HG03039 (cell line): Measurements from ENCODE around the gene CIRBP.

Source experiments
- ATAC-seq: cut with Tn5 transposase; IDR thresholded peaks from one replicate; pipeline ENCODE4 v1.9.1; 2021; ENCODE audit warnings: mild to moderate bottlenecking, moderate library complexity; ENCODE audit not compliant: unreplicated experiment

Gene CIRBP

DNA sequence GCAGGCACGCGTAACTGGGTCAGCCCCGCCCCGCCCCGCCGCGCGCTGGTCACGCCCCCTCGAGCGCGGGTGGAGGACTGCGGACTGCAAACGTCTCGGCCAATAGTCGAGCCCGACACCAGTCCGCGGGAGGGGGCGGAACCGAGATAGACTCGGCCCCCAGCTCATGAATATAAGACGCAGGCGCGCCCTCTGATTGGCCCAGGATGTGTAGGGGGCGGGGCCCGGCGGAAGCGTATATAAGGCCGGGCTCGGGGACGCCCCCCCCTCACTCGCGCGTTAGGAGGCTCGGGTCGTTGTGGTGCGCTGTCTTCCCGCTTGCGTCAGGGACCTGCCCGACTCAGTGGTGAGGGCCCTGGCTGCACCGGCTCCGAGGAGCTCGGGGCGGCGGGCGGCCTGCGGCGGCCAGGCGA is at the start of gene CIRBP:
Gene CIRBP, plus strand, starts transcription at position 268 of the 413 bp plus-strand sequence. CDS start 1,602 bp downstream, outside the sequence.
- ATAC-seq: peak; percentile 54

DNA sequence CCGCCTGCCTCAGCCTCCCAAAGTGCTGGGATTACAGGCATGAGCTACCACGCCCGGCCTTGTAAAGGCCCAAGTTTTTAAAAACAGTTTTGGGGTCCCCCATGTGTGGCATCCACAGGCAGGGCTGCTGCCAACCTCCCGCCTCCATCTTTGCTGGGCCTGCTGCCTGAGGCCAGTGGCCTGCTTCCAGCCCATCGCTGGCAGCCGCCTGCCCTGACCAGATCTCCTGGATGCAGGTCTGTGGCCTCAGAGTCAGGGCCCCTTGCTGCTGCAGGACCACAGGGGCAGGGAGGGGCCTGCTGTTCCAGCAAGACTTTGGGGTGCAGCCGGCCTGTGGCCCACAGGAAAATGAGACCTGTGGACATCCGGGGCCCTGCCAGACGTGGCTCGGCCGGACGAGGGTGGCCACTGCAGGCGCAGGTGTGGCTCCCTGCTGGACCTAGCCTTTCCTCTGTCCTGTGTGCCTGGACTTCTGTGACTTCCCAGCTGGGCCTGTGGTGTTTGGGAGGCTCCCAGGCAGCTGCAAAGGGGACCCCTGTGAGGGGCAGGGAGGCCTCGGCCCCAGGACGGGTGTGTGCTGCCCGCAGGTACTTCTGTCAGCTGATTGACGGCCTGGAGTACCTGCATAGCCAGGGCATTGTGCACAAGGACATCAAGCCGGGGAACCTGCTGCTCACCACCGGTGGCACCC is 49.2 kb upstream of the CIRBP start:
- no peak for ATAC-seq

DNA sequence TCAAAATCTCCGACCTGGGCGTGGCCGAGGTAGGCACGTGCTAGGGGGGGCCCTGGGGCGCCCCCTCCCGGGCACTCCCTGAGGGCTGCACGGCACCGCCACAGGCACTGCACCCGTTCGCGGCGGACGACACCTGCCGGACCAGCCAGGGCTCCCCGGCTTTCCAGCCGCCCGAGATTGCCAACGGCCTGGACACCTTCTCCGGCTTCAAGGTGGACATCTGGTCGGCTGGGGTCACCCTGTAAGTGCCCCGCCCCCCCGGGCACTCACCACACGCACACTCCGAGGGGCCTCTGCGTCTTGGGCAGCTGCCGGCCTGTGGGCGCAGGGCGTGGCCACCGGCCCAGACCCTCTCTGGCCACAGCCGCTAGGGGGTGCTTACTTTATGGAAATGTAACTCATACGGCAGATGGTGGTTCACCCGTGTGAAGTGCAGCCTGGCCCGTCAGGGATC is 48.6 kb upstream of the CIRBP start:
- no peak for ATAC-seq

DNA sequence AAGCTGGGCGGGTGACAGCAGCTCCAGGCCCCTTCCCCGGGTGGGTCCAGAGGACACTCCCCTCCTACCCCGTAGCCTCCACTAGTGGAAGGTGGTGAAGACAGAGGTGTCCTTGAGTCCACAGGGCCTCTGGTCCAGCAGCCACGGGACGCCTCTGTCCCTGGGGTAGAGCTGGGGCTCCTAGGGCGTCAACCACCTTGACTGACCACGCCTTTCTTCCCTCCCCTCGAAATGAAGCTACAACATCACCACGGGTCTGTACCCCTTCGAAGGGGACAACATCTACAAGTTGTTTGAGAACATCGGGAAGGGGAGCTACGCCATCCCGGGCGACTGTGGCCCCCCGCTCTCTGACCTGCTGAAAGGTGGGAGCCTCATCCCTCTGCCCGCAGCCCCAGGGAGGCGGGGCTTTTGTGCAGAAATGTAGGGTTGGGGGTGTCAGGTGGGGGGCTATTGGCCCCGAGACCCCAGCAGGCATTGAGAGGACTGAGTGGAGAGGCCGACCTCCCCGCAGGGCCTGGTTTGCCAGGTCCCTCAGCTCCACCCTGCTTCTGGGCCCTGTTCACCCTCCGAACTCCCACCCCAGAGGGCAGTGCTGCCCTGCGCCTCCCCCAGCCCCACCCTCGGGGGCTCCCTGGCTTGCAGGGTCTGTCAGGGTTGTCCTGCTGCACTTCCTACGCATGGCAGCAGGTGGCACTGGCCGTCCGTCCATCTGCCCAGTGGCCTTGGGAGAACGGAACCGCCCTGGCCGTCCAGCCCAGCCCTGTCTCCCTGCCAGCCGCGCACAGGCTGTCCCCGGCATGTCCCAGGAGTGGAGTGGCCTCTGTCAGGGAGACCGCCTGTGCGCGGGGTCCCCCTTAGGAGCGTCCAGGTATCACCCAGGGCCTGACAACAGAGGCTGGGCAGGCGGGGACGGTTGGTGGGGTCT is 47.9 kb upstream of the CIRBP start:
- no peak for ATAC-seq

DNA sequence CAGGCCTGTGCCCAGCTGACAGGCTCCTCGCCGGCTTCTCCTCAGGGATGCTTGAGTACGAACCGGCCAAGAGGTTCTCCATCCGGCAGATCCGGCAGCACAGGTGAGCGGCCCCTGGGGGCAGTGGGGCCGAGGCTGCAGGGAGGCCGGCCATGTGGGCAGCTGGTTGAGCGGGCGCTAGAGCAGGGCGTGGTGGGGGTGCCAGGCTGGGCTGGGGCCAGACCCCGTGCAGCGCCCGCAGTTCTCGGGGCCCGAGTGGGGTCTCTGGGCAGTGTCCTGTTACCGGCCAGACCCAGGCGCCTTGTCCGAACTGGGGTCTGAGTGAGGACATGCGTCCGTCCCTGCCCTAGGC is 47.3 kb upstream of the CIRBP start:
- no peak for ATAC-seq

DNA sequence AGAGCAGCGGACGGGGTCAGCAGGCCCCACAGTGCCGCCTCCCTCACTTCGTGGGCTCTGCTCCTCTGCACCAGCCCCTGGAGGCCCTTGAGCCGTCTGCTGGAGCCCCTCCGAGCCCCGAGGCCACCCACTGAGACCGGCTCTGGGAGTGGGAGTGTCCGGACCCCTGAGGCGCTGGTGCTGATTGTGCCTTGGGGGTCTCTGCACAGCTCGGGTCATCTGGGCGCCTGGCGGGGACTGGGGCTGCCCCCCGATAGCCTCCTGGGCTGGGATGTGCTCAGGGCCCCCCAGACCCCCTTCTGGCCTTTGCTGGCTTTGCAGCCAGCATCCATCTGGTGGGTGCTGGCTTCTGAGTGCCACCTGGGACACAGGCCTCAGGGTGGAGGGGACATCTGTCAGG is 46.7 kb upstream of the CIRBP start:
- ATAC-seq: no peak

DNA sequence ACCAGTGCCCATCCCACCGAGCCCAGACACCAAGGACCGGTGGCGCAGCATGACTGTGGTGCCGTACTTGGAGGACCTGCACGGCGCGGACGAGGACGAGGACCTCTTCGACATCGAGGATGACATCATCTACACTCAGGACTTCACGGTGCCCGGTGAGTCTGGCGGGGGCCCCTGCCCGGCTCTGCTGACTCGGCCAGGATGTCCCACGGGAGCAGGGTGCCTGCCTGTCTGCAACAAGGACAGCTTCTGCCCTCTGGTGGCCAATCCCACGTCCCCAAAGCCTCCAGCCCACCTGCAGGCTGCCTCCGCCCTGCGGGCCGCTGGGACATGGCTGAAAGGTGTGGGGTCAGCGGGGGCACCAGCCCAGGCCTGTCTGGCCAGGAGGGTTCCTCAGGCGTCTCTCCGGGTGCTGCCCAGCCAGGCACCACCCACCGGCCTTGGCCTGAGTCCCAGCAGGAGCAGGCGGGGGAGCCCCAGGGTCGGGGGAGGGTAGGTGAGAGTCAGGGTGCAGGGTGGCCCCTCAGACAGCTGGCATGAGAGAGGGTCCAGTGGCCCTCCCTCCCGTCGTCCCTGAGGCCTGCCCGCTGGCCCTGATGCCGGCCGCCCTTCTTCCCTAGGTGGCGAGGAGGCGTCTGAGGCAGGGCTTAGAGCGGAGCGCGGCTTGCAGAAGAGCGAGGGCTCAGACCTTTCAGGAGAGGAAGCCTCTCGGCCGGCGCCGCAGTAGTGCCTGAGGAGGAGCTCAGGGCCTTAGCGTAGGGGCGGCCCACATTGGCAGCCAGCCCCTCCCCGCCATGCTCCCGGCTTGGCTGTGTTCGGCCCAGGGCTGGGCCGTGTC is 45.9 kb upstream of the CIRBP start:
- no peak for ATAC-seq

DNA sequence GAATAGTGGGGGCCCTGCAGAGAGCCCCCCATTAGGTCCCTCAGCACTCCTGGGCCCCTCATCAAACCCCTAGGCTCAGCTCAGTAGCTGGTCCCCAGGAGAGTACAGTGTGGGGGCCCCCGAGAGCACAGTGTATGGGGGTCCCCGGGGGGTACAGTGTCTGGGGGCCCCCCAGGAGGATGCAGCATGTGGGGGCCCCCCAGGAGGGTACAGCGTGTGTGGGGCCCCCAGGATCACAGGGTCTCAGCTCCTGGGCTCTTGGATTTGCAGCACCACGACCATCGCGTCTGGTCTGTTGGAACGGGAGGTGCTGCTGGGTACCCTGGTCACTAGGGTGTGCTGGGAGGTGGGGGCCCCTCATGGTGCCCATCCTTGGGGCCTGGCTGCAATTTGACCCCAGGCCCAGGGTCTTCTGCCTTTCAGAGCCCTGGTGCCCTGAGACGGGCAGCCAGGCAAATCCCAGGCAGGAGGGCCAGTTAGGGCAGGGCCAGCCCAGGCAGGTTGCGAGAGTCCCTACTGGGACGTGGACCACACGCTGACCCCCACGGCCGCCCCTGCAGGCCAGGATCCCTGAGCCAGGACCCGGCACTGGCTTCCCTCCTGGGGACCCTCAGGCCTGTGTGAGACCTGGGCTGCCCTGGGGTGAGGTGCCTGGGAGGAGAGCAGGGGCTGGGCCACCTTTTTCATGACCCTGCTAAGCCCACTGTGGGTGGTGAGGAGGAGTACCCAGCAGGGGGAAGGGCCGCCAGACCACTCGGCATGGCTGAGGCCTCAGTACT is 44.9 kb upstream of the CIRBP start:
- ATAC-seq: no peak

DNA sequence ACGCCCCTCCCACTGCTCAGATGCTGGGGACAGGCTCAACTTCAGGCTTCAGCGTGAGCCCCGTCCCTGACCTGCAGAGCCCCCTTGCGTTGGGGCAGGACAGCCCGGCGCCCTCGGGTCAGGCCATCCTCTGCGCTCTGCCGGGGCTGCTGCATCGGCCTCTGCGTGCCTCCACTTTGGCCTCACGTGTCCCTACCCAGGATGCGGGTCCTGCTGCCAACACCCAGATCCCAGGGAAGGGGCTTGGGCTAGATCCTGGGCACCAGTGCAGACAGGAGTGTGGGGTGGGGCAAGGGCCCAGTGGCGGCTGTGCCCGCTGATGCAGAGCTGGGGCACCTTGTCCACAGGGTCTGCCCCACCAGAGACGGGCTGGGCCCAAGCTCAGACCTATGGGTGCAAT is 44.3 kb upstream of the CIRBP start:
- ATAC-seq: no peak

DNA sequence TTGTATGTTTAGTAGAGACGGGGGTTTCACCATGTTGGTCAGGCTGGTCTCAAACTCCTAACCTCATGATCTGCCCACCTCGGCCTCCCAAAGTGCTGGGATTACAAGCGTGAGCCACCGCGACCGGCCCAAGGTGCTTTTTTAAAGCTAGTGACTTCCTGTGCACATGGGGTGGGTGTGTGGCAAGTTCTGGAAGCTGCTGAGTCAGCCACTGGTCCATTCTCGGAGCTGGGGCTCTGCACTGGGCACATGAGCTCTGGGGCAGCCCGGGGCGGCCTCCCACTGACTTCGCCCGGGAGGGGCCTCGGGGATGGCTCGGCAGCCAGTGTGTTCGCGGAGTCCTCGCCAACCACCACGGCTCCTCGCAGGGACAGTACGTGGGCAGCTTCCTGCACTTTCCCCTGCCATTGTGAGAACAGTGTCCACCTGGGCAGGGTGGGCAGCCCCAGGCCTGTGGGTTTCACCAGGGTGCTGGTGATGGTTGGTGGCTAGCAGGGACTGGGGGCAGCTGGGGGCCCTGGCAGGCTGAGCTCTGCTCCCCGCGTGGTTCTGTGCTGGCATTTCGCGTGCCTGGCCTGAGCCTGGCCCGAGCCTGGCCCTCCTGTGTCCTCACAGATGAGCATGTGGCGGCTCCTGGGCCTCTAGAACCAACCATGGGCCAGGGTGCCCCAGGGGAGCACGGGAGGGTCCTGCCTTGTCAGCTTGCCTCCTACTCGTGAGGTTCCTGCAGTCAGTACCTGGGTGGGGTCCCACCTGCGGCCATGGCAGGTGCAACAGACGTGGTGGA is 43.5 kb upstream of the CIRBP start:
- ATAC-seq: no peak

DNA sequence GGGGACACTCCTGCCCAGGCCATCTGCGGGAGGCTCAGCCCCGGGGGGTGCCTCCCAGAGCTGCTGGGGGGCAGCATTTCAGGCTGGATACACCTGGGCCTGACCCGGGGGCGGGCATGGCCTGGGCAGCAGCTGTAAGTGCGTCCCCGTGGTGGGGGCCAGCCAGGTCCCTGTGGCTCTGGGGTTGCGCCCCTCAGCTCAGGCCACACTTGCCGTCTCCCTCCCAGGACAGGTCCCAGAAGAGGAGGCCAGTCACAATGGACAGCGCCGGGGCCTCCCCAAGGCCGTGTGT is 43.0 kb upstream of the CIRBP start:
- ATAC-seq: no peak

DNA sequence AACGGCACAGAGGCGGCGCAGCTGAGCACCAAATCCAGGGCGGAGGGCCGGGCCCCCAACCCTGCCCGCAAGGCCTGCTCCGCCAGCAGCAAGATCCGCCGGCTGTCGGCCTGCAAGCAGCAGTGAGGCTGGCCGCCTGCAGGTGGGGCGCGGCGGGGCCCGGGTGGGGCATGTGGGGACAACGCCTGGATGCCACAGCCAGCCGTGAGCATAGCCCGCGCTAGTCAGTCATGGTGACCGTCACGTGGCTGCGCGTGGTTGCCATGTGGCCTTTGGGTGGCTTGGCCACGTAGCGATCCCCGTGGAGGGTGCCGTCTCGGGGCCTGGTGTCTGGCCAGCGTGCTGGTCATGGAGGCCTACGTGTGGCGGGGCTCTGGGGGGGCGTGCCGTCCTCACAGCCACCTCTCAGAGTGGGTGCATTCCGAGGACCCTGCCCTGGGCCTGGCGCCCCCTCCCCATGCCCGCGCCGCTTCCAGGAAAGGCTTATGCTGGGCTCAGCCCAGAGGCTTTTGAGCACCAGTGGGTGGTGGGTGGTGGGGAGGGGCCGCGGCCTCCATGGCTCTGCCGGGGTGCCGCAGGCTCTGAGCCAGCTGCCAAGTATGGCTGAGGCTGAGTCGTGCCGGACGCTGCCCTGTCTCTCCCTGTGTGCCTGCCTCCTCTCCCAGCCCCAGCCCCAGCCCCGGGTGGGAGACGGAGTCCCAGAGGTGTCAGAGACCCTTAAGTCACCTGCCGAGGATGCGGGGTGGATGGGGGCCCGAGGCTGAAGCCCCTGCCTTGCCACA is 42.4 kb upstream of the CIRBP start:
- ATAC-seq: no peak

DNA sequence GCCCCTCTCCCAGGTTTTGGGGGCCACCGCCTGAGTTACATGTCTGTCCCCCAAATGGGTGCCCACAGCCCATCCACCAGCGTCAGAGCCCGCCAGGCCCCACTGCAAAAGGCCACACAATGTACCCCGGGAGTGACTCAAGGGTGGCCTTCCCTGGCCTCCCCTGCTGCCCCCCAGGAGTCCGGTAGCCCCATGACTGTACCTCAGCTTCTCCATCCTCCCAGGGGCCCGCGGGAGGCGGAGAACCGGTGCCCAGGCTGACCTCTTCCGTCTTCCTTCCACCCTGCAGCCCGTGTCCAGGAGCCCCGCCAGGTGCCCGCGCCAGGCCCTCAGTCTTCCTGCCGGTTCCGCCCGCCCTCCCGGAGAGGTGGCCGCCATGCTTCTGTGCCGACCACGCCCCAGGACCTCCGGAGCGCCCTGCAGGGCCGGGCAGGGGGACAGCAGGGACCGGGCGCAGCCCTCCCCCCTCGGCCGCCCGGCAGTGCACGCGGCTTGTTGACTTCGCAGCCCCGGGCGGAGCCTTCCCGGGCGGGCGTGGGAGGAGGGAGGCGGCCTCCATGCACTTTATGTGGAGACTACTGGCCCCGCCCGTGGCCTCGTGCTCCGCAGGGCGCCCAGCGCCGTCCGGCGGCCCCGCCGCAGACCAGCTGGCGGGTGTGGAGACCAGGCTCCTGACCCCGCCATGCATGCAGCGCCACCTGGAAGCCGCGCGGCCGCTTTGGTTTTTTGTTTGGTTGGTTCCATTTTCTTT is 41.7 kb upstream of the CIRBP start:
- no peak for ATAC-seq

DNA sequence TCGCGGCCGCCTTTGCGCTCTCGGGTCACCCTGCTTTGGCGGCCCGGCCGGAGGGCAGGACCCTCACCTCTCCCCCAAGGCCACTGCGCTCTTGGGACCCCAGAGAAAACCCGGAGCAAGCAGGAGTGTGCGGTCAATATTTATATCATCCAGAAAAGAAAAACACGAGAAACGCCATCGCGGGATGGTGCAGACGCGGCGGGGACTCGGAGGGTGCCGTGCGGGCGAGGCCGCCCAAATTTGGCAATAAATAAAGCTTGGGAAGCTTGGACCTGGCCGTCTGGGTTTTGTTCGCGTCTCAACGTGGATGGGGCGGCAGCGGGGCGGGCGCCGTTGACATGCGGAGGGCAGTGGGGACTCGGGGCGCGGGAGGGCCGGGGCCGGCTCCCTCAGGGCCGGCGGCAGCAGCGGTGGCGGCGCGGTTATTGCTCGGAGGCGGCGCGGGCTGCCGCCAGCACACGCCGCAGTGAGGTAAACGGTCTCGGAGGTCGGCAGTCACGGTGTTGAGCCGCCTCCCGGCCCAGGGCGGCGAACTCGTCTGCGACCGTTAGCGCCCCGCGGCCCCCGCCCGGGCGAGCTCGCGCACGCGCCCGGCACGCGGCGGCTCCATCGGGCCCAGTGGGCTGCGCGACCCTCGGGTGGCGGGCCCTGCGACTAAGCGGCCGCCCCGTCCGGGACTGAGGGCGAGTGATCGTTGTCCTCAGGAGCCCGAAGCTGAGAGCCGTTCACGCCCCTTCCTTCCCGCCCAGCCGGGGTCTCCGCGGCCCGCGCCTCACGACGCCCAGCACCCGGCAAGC is 40.8 kb upstream of the CIRBP start:
- no peak for ATAC-seq

DNA sequence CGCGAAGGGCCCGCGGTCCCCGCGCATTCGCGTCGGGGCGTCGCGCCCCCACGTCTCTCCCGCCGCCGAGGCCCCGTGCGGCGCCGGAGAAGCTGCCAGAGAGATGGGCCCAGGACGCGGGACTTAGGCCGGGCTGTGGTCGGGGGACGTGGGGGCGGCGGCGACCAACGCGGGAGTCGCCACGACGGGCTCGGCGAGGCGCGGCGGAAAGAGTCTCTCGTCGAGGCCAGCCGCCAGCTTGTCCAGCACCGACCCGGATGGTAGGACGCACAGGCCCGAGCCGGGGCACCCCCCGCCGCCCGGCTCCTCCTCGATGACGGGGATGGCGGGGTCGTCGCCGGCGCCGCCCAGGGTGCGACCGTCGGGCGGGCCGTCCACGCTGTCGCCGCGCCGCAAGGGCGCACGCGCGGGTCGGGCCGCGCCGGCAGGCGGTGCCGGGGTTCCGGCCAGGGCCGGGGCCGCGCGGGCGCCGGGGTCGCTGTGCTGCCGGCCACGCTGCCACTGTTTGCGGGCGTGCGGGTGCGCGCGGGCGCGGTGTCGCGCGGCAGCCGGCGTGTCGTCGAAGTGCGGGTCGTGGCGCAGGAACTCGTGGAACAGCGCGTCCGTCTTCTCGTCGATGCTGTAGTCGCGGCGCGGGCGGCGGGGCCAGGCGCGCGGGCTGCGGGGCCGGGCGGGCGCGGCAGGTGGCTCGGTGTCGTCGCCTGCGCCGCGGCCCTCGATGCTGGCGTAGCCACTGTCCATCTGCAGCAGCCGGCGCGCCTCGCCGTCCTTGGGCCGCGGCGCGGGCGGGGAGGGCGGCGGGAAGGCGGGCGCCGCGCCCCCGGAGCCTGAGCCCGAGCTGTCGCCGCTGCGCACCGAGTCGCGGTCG is 39.8 kb upstream of the CIRBP start:
- no peak for ATAC-seq

DNA sequence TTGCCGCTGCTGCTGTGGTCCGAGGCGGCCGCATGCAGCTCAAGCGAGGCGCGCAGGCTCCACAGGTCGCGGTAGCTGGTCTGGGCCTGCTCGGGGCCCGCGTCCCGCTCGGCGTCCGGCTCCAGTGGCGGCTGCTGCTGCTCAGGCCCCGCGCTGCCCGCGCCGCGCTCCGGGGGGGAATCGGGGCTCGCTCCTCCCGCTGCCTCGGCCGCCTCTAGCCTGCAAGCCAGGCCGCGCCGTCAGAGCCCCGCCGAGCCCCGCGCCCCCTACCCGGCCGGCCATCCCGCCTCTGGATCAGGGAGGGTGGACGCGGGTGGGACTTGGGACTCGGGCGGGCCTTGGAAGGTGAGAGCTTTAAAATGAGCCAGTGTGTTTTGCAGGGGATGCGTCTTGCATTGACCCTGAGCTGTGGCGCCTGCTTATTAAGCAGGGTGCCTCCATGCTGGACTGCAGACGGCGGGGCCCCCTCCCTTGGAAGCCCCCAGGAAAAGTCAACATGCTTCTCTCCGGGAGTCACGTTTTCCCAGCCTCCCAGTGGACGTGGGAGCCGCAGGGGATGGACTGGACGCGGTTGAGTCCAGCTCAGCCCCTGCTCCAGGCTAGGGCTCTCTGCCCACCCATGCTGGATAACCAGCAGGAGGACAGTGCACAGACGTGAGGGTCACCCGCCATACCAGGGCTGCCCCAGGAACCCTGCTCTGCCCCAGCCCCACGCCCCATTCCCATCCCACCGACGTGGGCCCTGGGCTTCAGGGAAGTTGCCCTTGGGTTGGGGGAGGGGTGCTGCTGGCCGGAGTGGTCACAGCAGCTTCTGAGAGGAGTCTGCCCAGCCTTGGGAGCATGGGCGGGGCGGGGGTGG is 39.0 kb upstream of the CIRBP start:
- no peak for ATAC-seq
